Gastrocnemius medialis (tissue), 4 donors: Measurements from ENCODE around the gene PIP4K2A.

ENCODE experiments used
- POLR2A ChIP-seq, 2 donors: fragments of 450-650 bp; IDR thresholded peaks; one replicate each; pipeline ENCODE4 v1.6.1; 2017; ENCODE audit warnings: antibody characterized with exemption in 2 of 2, mild to moderate bottlenecking in 2 of 2, moderate library complexity in 2 of 2
- TF ChIP-seq, protein P1 (sequence below), 5 experiments: fragments of 450-650 bp in 3 of 5; fragments of 200-600 bp in 2 of 5; sonication (generic) in 2 of 5; IDR thresholded peaks in 4 of 5; conservative IDR thresholded peaks in 1 of 5; 1 replicate in 4 of 5; 2 replicates in 1 of 5; pipeline ENCODE4 v1.5.1; 2016 to 2019; ENCODE audit warnings: antibody characterized with exemption in 5 of 5, mild to moderate bottlenecking in 3 of 5, moderate library complexity in 3 of 5

DNA sequence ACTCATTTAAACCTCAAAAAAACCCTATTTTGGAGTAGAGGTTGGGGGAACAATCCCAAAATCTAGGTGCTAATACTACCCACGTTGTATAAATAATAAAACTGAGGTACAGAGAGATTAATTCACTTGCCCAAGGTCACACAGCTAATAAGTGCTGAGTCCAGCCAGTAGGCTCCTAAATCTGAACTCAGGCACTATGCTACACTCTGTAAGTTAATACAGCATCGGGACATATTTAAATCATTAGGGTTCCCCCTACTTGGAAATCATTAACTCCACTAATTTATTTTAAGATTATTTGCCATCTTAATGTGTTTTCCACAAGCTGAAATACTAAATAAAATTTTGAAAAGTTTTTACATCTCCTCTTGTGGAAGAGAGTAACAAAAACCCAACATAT, 24.2 kb downstream of the PIP4K2A start:
- TF ChIP-seq, protein P1, sequence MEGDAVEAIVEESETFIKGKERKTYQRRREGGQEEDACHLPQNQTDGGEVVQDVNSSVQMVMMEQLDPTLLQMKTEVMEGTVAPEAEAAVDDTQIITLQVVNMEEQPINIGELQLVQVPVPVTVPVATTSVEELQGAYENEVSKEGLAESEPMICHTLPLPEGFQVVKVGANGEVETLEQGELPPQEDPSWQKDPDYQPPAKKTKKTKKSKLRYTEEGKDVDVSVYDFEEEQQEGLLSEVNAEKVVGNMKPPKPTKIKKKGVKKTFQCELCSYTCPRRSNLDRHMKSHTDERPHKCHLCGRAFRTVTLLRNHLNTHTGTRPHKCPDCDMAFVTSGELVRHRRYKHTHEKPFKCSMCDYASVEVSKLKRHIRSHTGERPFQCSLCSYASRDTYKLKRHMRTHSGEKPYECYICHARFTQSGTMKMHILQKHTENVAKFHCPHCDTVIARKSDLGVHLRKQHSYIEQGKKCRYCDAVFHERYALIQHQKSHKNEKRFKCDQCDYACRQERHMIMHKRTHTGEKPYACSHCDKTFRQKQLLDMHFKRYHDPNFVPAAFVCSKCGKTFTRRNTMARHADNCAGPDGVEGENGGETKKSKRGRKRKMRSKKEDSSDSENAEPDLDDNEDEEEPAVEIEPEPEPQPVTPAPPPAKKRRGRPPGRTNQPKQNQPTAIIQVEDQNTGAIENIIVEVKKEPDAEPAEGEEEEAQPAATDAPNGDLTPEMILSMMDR (IDR thresholded peaks at IDR 0.05 in 4 of 5, conservative IDR thresholded peaks at IDR 0.05 in 1 of 5): no peak
- TF ChIP-seq POLR2A (IDR thresholded peaks at IDR 0.05): no peak
